ENCODE data around the gene UBE2L3. TPM values are rescaled to one million over a fixed set of nuclear protein-coding genes. Genes with fewer than 3 reads are reported as not detected.
A peak's percentile ranks its signal among the peaks of the same experiment; 100 is the strongest.
"Not testable (repeated sequence)": the region's sequence is repeated elsewhere in the genome, so short reads cannot be mapped to it uniquely, and the experiment has no call there.

UBE2L3 gene
- polyA plus RNA-seq, 1 donor: 53.8 TPM

DNA sequence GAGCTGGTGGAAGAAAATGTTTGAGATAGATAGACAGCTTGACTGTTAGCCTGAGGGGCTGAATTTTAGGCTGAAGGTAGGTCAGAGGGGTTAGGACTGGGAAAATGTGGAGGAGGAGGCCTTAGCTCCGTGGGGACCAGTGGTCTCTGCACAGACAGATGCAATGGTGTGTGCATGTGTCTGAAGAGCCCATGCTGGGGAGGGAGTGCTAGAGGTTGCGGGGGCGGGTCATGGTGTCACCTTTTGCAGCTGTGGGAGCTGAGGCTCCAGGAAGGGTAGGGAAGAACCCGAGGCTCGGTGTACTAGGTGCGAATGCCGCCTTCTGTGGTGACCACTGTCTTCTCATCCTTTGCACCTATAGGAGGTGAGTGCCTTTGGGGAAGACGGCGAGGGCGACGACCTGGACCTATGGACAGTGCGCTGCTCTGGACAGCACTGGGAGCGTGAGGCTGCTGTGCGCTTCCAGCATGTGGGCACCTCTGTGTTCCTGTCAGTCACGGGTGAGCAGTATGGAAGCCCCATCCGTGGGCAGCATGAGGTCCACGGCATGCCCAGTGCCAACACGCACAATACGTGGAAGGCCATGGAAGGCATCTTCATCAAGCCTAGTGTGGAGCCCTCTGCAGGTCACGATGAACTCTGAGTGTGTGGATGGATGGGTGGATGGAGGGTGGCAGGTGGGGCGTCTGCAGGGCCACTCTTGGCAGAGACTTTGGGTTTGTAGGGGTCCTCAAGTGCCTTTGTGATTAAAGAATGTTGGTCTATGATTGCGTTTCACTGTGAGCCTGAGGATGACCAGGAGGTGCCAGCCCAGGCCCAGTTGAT, 76.2 kb downstream of the UBE2L3 start:
- no peak for DNase-seq

- not testable (repeated sequence) for DNase-seq
Observed at GRCh38 chr22:21645513-21645912, 78.0 kb downstream of the UBE2L3 start.

DNA sequence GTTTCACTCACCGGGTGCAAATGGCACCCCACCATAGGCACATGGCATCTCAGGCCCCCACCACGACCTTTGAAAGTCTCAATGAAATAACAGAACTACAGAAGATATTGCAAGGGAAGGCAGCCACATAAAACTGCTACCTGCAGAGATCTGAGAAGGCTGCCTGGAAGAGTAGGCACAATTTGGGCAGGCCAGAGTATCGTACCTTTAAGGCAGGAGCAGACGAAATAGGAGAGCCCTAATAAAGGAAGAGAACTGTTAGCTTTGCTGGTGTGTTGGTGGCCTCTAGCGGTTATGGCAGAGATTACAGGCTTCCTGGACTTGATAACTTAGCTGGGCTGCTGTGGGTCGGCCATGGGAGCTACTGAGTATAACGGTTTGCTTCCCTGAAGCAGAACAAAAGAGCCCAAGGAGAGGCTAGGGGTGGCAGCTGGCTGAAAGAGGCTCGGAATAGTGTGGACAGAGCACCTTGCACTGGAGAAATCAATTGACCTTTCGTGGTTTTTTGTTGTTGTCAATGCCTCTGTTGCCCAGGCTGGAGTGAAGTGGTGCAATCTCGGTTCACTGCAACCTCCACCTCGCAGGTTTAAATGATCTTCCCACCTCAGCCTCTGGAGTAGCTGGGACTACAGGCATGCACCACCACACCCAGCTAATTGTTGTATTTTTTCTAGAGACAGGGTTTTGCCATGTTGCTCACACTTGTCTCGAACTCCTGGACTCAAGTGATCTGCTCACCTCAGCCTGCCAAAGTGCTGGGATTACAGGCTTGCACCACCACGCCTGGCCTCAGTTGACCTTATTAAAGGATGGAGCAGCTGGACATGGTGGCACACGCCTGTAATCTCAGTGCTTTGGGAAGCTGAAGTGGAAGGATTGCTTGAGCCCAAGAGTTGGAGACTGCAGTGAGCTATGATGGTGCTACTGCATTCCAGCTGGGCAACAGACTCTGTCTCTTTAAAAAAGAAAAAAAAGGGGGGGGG, 79.4 kb downstream of the UBE2L3 start:
- DNase-seq: peak; percentile 88

DNA sequence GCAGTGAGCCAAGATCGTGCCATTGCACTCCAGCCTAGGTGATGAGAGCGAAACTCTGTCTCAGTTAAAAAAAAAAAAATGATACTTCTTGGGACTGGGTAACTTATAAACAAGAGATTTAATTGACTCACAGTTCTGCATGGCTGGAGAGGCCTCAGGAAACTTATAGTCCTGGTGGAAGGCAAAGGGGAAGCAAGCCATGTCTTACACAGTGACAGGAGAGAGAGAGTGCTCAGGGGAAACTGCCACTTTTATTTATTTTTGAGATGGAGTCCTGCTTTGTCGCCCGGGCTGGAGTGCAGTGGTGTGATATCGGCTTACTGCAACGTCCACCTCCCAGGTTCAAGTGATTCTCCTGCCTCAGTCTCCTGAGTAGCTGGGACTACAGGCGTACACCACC, 82.8 kb downstream of the UBE2L3 start:
- DNase-seq: no peak

DNA sequence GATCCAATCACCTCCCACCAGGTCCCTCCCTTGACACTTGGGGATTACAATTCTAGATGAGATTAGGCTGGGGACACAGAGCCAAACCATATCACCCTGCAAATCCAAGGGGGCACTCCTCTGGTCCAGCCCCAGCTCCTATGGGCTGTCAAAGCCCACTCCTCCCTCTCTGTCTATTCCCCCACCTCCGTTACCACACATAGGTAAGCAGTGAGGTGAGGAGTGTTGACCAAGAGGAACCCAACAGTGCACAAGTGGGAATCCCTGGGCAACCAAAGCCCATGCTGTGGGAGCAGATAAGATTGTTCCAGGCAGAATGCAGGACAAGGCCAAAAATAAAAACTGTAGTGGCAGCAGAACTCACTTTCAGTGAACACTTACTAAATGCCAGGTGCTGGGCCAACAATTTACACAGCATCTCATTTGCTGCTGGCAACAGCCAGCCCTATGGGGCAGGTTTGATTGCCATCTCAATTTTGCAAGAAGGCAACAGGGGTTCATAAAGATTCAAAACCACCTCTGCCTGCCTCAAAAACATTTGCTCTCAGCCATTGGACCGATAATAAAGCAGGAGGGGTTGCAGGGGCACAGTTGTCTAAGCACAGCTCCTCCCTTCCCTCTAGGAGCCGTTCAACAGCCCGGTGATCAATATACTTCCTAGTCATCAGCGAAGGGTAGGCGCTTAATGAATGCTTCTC, 83.5 kb downstream of the UBE2L3 start:
- no peak for DNase-seq

GRCh38 chr22:21651521-21652009, 84.1 kb downstream of the UBE2L3 start:
- DNase-seq: no peak

DNA sequence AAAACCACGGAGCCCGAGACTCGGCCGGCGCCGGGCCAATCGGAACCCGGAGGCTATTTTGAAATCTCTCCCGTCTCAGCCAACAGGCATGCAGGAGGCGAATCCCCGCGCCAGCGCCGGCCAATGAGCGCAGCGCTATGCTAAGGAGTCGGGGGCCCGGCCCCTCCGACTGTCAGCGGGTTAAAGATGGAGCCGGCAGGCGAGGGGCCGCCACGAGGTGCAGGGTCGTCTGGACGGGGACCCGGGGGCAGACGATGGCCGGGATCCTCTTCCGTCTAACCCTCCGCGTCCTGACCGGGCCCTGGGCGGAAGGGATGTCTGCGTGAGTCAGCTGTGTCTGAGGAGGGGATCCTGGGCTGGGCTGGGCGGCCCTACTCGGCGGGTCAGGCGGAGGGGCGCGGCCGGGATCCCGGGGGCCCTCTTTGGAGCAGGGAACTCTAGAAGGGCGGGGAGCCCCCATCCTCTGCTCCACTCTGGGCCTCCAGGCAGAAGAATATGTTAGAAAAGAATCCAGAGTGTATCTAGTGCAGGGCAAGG, 84.6 kb downstream of the UBE2L3 start:
- peak; percentile 87 for DNase-seq

DNA sequence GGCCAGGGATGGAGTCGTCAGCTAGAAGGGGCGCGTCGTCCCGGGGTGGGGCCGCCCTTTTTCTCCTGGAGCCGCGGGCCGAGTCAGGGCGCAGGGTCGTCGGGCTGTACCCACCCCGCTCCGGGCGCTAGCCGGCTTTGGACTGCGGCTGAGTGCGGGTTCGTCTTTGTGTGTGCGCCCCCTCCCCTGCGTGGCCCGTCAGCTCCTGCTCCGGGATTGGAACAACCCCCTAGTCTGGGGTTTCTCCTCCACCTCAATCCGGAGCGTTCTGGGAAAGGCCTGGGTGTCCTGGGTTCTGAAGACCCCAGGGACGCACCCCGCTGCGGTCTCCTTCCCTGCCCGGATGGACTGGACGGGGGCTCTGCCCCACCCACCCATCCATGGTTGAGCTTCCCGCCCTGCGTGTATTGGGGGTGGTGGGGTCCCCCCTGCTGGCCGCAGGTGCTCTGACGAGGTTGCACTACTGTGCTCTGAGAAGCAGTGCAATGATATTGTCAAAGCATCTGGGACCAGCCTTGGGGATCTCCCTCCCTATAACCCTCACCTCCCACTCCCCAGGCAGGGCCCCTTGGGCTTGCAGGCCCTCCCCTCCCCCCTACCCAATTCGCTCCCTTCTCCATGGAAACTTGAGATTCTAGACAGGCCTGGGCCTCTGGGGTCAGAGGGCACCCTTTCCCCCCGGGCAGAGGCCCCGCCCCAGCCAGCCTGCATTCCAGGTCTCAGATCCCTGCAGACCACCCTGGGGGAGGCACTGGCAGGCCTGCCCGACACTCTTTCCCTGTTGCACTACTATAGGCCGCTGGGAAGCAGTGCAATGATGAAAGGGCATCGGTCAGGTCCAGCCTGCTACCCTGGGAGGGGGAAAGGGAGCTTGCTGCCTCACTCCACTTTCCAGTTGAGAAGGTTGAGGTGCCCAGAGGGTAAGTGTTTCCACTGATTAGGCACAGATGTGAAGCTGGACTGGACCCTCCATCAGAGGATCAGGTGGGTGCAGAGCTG, 85.3 kb downstream of the UBE2L3 start:
- no peak for DNase-seq

DNA sequence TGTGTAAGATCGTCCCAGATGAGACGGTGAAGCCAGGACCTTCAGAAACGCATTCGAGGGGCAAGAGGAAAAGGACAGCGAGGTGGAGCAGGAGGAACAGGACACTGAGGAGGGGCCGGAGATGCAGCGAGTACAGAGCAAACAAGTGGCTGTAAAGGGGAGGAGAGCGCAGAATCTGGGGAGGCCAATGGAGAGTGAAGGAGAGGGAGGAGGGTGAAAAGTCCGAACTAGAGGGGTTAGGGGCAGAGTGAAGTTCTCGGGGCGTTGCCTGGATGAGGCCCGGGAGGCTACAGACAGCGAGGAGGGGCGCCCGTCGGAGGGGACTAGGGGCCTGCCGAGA, 89.5 kb downstream of the UBE2L3 start:
- no peak for DNase-seq

- no peak for DNase-seq
Observed at GRCh38 chr22:21657360-21658032, 90.0 kb downstream of the UBE2L3 start.

GRCh38 chr22:21659864-21660525, 92.5 kb downstream of the UBE2L3 start:
- DNase-seq: no peak

DNA sequence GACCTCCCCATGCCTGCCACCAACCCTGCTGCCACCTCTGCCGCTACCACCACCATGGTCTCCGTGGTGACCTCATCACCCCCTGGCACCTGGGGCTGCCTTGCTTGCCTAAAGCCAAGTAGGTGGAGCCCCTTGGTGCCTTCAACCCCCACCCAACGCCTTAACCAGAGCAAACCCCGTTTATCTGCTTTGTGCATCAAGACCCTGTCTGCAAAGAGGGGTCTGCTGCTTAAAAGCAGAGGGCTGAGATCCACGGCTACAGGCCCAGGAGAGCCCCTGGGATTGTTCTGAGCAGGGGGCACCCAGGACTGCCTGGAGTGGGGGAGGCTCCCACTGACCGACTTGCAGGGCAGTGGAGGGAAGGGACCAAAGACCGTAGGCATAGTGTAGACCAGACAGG, 93.4 kb downstream of the UBE2L3 start:
- DNase-seq: no peak

GRCh38 chr22:21661991-21662390, 94.5 kb downstream of the UBE2L3 start:
- no peak for DNase-seq

DNA sequence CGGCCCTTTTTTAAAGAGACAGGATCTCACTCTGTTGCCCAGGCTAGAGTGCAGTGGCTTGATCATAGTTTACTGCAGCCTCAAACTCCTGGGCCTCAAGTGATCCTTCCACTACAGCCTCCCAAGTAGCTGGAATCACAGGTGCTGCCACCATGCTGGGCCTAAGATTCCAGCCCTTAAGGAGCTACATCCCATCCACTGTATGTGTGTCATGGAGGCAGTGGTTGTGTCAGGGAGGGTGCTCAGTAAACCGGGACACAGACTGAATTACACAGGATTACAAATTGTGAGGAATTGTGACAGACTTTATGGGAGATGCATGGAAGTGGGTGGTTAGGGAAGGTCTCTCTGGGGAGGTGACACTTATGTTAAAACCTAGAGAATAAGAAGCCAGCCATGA, 96.2 kb downstream of the UBE2L3 start:
- no peak for DNase-seq

DNA sequence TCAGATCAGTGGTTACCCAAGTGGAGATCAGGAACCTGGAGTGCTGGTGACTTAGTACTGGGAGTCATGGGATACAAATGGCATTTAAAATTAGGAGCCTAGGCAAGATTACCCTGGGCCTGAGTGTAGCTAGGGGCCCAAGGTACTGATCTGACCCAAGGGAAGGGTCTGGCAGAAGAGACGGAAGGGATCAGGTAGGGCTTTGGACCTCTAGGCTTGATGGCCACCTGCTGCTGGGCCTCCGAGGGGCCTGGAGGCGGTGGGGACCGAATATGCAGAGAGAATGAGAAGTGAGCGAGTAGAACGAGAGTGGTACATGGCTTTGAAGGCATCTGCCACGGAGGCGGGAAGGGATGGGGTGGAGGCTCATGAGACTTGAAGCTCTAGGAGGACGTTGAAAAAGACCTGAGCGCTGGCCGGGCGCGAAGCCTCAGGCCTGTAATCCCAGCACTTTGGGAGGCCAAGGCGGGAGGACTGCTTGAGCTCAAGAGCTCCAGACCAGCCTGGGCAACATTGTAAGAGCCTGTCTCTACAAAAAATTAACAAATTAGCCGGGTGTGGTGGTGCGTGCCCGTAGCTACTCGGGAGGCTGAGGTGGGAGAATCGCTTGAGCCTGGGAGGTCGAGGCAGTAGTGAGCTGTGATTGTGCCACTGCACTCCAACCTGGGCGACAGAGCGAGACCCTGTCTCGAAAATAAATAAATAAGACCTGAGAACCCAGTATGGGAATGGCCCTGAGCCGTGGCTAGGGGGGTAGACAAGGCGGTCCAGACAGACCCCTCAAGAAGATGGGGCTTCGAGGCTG, 97.7 kb downstream of the UBE2L3 start:
- no peak for DNase-seq

DNA sequence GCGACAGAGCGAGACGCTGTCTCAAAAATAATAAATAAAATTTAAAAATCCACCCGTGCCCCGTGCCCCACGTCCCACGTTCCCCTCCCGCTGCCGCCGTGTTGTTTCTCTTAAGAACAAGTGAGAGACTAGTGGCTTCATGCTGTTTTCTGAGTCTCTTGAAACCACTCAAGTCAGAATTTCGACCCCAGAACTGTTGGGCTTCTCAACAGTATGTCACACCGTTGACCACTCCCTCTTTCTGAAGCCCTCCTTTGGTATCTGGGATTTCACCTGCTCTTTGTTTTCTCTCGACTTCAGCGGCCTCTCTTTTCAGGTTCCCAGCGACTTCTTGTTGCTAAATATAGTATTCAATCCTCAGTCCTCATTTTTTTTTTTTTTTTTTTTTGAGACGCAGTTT, 99.3 kb downstream of the UBE2L3 start:
- DNase-seq: no peak

DNA sequence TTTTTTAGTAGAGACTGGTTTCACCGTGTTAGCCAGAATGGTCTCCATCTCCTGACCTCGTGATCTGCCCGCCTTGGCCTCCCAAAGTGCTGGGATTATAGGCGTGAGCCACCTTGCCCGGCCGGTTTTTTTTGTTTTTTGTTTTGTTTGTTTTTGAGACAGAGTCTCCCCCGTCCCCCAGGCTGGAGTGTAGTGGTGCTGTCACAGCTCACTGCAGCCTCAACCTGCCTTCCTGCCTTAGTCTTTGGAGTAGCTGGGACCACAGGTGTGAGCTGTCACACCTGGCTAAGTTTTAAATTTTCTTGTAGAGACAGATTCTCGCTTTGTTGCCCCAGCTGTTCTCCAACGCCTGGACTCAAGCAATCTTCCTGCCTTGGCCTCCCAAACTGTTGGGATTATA, 101.5 kb downstream of the UBE2L3 start:
- DNase-seq: no peak

DNA sequence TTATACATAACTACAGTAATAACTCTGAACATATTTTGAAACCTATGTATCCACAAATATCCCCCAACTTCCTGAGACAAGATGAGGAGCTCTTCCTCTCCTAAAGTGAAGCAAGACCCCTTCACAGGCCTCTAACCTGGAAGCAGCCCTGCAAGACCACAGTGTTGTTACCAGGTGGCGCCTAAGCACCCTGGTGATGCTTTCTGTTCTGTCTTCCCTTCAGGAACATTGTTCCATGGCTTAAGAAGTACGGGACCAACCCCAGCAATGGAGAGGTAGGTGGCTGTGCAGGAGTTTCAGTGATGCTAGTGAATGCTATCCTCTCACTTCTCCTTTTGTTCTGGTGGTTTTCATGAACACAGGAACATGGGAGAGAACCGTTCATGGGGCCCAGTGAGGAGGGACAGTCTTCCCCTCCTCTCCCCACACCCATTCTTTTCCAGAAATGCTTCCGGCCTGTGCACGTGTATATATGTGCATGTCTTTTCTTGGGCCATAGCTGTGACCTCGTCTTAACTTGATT, 104.7 kb downstream of the UBE2L3 start:
- no peak for DNase-seq
